GM19328 (cell line): Measurements from ENCODE around the gene HOTAIR.

Source experiments
- ATAC-seq: cut with Tn5 transposase; IDR thresholded peaks from one replicate; pipeline ENCODE4 v1.9.1; 2021; ENCODE audit warnings: mild to moderate bottlenecking, moderate library complexity; ENCODE audit not compliant: unreplicated experiment

Gene HOTAIR

GRCh38 chr12:54000116-54001114, 25.7 kb upstream of the HOTAIR start, which contains the start of gene HOXC9:
Gene HOXC9, plus strand, starts transcription at chr12:54000161. Its CDS starts 28 bp downstream, at chr12:54000189.
- ATAC-seq: no peak

GRCh38 chr12:53999559-54000115, 24.9 kb upstream of the HOTAIR start:
- no peak for ATAC-seq

DNA sequence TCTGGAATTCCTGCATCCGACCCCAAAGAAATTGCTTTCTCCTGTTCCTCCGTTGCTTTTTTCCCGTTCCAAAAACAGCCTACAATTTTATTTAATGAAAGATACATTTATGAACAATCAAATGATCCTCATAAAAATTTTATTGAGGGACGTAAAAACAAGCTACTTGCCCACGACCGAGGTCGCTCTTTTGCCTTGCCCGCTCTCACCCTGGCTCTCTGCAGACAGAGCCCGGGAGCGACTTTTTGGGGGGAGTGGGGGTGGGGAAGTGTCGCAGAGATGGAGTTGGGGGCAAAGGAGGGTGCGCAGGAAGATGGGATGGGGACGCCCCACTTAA, 24.1 kb upstream of the HOTAIR start:
- ATAC-seq: no peak

DNA sequence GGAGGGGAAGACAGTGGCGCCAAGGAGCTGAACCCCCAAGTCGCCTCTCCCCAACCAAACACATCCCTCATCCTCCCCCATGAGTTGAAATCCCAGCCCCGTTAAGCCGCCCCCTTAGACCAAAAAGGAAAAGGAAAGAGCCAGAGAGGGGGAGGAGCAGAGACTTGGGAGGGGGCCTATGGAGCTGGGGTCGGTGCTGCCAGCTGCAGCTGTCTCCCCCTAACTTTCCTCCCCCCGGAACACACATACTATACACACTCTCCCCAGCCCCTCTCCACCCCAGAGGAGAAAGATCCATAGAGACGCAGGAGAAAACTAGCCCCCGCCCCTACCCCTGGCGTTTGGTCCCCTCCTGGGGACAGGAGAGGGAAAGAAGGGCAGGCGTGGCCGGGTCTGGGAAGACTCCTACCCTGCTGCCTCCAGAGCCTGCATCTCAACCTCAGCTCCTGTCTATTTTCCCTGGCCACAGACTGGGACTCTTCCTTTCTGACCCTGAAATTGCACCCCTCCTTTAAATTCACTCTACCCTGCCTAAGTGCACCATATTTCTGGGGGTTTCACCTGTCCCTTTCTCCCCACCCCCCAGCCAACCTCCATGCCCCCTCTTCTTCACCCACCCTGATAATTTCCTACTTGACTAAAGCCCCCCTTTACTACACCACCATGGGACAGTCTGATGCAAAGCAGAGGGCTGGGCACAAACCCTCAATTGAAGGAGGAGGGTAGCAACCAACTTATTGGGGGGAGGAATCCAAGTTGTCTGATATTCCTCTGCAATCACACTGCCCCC, 23.6 kb upstream of the HOTAIR start:
- ATAC-seq: no peak

GRCh38 chr12:53997204-53998109, 22.7 kb upstream of the HOTAIR start:
- no peak for ATAC-seq

DNA sequence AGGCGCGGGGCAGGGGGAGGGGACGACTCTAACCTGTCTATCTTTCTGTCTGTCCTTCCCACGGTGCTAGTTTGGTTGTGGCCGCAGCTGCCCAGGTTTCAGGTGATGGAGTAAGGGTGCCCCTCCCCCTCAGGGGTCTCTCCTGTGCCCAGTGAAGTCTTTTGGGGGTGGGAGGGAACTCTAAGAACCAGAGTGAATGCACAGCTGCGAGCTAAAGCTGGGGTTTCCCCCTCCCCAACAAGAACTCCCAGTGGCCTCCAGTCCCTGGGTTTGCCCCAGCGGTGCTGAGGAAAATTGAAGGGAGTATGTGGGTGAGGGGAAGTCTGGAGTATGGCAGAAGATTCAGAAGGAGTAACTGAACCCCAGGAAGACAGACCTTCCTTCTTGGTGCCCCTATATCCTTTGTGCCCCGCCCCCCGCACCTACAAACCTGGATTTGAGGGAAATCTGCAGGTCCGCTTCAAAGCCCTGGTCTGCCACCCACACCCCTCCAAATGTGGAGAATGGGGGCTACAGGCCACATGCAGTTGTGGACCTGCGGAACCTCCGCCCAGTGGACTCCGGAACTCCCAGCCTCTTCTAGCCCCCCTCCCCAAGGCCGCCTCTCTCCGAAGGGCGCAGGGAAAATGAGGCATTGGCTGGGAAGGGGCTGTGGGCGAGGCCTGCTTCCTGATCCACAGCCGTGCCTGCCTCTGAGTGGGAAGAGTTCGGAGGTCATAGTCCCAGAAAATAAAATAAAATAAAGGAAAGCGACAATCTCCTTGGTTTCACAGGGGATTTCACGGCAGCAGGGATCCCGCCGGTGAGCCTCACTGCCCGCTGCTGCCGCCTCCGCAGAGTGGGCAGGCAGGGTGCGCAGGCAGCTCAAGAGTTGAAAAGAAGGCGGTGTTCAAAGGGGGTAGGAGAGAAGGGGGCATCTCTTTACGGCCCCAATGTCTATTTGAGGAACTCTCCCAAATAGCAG, 21.8 kb upstream of the HOTAIR start:
- ATAC-seq: no peak

DNA sequence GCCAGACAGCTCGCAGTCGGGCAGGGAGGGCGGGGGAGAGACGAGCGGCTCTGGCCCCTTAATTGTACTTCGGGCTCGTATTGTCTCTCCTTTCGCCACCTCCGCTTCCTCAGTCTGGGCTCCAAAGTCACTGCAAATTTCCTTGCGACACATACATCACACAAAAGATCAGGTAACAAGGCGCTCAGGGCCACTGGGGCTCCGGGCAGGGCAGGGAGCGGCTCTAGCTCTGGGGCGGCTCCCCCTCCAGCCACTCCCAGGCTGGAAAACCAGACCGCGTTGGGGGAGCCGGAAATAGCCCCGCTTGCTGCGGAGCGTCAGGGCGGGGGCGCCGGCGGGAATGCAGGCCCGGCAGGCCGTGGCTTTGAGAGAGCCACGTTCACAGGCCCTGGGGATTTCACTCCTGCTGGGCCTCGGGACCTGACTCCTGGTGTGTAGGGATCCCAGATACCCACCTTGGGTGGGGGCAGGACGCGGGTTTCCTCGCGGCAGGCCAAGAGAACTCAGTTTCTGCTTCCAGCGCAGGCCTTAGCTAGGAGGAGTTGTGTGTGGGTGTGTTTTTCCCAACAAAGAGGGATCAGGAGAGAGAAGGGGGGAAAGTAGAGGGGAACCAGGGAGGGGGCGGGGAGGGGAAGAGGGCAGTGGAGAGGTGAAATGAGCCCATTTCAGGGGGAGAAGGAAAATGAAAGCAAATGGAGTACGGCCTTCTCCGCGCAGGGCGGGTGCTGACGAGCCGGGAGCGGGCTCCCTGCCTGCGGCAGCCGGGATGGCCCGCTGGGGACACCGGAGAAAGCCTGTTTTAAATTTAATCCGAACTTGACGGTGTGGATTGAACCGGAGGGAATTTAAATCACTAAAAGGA, 20.9 kb upstream of the HOTAIR start:
- no peak for ATAC-seq

DNA sequence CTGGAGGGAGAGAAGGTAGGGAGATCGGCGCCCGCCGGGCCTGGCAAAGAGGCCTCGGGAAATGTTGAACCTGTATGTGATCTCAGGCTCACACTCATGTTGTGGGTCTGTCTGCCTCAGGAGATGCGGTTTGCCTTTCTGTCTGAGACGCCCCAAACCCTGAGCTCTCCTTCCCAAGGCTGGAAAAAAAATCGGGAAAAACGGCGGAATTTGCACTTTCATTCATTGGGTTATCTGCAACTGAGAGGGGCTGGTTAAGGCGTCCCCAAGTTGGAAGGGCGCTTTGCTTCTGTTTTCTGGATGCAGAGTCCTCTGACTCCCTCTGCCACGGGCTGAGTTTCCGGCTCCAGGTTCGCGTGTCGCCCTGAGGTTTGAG, 20.2 kb upstream of the HOTAIR start:
- ATAC-seq: no peak

GRCh38 chr12:53994264-53995001, 19.7 kb upstream of the HOTAIR start:
- no peak for ATAC-seq

- no peak for ATAC-seq
These were observed 19.2 kb upstream of the HOTAIR start for GRCh38 chr12:53994009-53994263.

DNA sequence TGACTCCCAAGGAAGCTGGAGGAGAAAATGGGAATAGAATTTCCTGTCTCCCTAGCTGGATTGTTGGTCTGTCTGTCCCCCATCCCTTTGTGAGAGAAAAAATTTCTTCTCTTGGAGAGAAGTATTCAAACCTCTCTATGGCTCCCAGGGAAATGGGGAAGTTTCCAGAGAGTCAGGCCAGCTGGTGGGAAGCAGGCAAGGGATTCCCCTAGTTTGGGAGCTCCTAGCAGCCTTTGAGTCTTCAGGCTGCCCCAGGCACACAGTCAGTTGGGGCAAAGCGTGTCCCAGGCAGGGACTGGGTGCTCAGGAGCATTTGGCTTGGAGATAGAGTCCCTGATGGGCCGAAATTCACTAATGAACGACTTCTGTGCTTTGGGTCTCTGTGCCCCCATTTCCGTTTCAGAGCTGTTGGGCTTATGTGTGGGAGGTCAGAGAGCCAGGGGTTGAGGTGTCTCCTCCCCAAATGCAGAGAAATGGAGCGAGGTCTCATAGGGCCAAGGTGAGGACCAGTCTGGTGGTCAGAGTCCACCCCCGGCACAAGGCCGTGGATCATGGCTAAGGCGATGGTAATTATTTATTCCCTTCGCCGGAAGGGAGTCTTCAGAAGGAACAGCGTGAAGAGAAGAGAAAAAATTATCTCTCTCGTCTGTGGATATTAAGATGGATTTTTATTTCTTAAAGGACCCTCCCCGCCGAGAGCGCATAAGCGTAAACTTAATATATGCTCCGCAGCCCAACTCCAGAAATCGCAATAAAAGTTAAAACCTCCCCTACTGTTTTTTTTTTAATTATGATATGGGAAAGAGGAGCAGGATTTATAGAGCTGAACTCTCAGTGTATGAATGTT, 18.6 kb upstream of the HOTAIR start:
- no peak for ATAC-seq

GRCh38 chr12:53992377-53992889, 17.7 kb upstream of the HOTAIR start:
- no peak for ATAC-seq

DNA sequence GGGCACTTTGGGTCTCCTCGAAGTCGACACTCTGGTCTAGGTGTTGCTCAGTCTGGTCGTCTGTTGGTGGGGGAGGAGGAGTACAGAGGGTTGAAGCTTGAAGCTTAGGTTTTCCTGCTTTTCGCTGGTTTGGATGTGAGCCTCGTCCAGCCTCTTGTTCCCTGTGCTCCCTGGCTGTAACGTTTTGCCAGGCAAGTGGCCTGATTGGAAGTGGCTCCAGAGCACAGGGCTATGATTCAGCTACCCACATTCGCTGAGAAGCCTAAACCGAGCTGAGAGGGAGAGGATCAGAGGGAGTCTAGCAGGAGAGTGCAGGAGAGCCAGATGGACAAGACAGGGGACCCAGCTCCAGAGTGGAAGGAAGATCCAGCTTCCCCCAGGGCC, 16.3 kb upstream of the HOTAIR start:
- ATAC-seq: no peak

DNA sequence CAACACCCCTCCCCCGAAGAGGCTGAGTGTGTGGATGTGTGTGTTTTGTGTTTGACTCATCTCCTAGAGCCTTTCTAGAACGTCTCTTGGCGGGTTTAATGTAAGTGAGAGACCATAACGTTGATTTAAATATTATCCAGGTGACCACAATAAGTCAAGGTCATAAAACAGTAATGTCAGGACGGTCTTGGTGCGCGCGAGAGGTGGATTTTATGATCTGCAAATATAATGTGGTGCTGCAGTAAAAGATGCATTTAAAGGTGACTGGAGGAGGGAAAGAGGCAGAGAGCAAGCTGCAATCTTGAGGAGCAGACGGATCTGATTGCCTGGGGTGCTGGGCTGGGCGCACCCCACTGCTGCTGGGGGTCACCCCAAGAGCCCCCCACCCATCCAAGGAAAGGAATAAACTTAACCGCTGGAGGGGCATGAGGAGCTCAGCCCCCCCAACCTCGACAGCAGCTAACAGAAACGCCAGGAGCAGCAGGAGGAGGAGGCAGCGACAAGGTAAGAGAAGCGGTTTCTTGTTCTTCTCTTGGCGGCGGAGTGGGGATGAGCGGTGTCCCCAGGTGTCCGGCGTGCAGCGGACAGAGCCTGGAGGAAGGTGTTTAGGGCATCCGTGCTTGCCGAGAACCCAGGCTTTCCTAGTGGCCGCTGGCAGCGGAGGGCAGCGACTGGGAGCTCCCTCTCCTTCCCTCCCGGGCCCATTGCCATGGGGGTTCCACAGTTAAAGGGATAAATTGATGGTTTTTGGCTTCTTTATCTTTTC, 15.7 kb upstream of the HOTAIR start:
- no peak for ATAC-seq

DNA sequence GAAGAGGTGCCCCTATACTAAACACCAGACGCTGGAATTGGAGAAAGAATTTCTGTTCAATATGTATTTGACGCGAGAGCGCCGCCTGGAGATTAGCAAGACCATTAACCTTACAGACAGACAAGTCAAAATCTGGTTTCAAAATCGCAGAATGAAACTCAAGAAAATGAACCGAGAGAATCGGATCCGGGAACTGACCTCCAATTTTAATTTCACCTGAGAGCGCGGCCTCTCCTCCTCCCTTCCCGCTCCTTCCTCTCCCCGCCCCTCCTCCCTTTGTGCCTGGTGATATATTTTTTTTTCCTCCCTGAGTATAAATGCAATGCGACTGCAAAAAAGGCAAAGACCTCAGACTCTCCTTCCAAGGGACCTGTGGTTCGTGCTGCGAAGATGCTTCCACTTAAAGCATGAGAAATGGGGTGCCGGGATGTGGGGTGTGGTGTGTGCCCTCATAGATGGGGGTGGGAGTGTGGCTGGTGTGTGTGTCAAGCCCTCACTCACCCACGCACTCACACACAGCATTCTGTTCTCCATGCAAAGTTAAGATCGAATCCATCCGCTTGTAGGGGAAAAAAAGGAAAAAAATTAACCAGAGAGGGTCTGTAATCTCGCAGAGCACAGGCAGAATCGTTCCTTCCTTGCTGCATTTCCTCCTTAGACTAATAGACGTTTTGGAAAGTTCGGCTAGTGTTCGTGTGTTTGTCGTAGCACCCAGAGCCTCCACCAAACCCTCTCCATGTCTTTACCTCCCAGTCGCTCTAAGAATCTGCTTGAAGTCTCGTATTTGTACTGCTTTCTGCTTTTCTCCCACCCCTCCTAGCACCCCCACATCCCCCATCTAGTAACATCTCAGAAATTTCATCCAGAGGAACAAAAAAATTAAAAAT, 14.7 kb upstream of the HOTAIR start:
- no peak for ATAC-seq
